HG03558 (cell line): ENCODE measurements around the gene PCNX2.

ENCODE experiments used
- ATAC-seq: cut with Tn5 transposase; IDR thresholded peaks from one replicate; pipeline ENCODE4 v1.9.1; 2021; ENCODE audit warnings: moderate number of reproducible peaks; ENCODE audit not compliant: unreplicated experiment; ENCODE audit errors: extremely low read depth

The PCNX2 gene

DNA sequence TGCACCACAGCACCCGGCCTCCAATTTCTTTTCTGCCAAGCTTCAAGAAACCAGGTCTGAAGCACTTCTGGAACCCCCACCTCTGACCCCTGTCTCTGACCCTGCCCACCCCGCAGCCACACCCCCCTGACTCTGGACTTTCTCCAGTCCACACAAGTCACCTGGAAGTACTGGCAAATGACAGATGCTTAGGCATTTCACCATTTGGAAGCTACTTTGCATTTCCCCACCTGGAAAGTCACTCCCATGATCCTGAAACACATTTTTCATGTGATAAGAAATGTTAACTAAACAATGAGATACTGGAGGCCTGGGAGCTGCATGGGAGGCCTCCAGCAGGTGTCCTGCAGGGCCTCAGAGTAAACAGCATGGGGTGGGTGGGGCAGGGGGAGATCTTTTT lies 299.4 kb downstream of the PCNX2 start:
- no peak for ATAC-seq

DNA sequence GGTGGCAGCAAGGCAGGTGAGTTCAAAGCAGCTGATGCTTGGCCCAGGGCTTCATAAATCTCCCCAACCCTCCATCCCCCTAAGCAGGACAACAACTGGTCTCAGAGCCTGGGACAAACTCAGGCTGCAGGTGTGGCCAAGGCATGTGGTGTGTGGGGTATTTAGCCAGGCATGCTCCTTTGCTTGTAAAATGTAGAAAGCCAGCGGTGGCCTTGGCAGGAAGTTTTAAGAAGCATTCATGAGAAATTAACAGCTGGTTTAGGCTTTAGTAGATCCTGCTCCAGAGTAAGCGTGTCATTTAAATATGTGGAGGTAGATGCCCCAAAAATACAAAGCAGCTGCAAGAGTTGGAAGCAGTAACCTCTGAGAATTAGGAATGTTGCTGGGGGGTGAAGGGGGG lies 300.3 kb downstream of the PCNX2 start:
- no peak for ATAC-seq

DNA sequence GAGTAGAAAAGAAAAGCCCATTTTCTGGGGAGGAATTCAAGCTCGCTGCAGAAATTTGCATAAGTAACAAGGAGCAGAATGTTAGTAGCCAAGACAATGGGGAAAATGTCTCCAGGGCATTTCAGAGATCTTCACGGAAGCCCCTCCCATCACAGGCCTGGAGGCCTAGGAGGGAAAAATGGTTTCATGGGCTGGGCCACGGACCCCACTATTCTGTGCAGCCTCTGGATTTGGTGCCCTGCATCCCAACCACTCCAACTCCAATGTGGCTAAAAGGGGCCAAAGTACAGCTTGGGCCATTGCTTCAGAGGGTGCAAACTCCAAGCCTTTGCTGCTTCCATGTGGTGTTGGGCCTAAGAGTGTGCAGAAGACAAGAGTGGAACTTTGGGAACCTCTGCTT lies 302.0 kb downstream of the PCNX2 start:
- no peak for ATAC-seq

DNA sequence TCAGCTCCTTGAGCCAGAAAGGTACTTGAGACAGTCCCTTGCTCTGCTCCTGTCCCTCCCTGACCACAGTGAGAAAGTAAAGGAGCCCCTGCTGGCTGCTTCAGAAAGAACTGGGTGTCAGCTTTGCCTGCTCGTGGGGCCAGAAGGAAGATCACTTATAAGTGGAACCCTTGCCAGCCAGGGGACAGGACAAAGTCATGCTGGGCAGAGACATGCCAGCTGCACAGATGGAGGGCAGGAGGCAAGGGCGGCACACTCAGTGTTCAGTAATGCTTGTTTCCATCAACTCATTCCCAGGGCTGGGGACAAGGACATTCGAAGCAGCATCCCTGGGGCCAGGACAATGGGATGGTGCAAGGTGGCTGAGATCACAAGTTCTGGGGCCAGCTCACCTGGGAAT lies 303.3 kb downstream of the PCNX2 start:
- ATAC-seq, result no peak

DNA sequence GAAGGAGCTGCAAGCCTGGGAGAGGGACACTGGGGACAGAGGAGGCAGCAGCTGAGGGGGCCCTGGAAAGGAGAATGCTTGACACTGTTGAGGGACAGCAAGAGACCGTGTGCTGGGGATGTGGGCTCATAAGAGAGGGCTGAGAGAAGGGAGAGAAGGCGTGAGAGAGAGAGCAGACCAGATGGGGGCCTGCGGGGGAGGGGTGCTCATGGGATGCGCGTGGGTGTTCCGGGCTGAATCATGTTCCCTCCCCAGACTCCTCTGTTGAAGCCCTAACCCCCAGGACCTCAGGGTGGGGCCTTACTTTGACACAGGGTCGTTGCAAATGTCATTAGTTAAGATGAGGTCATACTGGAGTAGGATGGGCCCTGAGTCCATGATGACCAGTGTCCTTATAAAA lies 304.3 kb downstream of the PCNX2 start:
- no peak for ATAC-seq

DNA sequence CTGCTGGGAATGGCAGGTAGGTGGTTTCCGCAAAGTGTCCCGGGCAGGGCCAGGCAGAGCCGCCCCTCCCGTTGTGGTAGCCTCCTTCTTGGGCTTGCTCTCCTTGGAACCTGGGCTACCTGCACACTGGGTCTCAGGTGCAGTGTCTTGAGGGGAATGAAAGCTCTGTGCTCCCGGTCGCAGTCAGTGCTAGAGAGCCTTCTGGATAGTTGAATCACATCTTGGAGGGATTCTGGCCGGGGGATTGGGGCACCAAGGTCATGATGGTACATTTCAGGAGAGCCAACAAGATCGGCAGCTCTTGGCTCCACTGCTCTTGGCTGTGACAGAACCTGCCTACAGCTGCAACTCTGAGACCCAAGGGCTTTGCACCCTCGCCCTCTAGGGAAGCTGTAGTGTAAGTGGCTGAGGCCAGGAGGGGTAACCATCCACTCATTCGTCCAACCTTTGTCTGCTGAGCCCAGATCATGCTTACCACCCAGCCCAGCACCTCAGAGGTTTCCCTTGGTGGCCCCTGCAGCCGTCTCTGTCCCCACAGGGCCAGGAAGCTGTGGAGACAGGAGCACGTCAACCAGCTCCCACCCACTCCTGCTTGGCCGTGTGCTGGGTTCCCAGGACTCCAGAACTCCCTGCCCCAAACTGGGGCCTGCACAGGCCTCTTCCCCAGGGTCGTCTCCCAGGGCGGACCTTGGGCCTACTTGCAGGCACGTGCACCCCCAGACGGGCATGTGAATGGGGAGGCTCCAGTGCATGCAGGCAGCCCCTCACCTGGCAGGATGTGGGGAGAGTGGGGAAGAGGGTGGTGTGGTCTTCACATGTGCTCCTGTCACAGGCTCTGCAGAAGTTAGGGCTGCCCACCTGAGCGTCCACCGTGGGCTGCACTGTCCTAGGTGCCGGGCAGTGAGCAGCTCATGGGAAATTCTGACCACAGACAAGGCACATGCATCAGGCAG lies 305.1 kb downstream of the PCNX2 start:
- ATAC-seq, result no peak

DNA sequence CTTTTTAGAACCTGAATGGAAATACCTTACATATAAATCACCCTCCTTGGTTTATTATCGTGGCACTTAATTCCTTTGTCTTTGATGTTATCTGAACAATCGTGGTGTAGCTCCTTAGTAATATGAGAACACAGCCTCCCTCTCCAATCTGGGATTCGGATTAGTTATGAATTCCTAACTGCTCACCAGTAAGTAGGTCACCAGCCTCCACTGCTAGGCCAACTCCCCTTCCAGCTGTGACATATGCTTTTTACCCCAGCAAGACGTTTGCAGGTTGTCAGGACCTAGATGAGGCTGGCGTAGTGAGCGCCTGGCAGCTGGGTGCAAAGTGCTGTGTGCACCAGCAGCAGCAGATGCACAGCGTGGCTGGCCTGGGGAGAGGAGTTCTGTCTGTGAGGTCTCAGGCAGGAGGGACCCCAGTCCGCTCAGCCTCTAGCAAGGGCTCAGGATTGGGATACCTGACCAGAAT lies 306.9 kb downstream of the PCNX2 start:
- no peak for ATAC-seq

DNA sequence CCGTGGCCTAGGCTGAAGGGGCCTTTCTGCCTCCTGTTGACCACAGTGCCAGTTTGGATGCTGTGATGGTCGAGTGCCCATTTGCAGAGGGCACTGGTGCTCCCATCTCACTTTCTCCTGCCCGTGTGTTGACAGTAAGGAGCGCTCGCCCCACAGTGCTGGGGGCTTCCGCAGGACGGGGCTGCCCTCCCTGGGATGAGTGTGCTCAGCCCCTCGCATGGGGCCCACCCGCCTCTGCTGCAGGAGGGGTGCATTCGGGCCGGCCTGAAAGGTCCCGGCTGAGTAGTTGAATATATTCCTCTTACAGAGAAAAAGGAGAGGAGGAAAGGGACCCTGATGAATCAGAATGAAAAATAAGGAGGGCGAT lies 307.8 kb downstream of the PCNX2 start:
- no peak for ATAC-seq

DNA sequence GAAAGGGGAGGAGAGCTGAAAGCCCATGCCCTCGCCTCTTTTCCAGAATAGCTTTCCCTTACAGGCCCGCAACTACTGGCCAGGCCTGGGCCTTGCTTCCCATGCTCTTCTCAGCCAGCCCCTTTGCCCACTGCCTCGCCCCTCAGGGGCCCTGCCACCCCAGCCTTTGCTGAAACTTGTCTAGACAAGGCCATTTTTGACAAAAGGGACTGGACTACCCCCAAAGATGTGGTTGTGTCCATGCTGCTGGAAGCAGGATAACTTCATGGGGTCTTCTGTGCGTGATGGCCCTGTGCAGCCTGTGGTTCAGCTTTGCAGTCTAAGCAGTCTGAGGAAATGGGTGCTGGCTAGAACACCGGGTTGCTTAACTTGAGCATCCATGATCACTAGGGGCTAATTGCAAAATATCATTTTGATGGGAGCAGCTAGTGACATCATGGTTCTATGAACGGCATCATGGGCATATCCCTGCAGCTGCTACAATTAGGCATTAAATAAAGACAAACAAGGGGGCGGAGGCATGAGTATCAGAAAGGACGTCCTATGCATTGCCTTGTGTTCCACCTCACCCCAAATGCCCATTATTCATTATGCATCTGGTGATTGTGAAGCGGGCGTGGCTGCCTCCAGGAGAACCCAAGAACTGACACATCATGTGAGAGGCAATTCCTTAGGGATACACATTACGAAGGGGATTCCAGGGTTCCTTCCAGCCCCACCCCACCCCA lies 308.3 kb downstream of the PCNX2 start:
- no peak for ATAC-seq

DNA sequence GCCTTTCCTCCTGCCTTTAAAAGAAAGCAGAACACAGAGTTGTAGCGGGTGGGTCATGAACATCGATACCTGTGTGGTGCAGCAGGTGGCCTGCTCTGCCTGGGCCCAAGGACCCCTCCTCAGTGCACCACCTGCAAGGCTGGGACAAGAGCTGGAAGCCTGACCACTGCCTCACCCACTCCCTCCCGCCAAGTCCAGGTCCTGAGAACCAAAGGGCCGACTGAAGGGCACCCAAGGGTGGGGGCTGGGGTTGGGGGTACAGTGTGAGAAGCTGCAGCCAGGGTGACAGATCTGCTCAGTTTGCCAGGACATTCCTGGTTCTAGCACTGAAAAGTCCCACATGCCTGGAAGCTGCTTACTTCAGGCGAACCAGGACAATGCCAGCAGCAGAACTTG lies 309.0 kb downstream of the PCNX2 start:
- ATAC-seq, result no peak

DNA sequence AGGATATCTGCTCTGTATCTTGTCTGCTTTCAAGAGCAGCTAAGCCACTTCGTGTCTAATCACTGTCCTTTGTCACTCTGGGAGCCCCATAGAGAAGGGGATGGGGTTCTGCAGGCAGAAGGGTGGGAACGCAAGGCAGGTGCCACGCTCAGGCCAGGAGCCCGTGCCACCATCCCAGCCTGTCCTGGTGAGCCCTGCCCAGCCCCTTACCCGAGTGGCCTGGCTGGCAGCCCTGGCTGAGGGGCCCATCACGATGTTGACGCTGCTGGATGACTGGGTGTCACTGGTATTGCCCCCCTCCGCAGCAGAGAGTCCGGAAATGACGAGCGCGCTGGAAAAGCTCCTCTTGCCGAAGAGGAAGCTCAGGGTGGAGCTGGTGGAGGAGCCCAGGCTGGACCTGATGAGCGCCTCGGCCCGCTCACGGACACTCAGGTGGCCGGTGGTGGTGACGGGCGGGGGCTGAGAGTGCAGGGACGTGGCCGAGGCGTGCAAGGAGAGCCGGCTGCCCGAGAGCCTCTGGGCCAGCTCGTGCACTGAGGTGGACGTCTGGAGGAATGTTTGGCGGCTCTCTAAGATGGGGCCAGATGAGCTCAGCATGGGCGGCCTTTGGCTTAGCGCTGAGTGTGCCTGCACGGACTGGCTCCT lies 309.5 kb downstream of the PCNX2 start:
- no peak for ATAC-seq

DNA sequence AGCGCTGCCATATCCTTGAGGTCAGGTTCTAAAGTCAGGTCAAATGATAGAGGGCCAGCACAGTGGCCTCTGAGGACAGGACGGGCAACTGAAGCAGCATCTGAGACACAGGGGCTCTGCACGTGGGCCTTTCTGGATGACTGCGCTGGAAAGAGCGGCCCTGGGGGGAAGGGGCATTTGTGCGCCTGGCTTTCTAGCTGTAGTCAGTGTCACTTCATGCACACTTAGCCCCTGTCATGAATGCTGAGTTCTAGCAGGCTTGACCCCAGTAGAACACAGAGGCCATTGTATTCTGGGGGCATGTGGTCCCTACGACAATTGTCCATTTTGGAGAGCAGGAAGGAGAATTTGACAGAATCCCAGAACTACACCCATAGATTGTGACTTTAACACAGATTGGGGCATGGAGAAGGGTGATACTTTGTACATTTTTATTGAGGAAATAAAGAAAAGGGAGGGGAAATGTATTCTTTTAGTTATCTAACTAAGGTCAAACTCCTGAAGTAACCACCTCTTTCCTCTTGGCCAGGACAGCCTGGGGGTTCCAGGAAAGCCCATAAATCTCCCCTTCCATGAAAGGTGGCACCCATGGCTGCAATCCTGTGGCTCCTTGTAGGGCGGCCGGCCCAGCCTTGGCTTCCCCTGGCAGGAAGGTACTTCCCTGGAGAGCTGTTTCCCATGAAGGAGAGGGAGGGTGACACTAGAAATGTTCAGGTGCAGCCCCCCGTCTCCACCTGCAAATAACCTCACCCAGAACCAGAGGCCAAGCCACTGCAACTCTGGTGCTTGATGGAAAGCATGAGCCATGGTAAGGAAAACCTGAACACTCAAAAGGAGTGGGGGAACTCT lies 310.7 kb downstream of the PCNX2 start:
- ATAC-seq, result no peak

DNA sequence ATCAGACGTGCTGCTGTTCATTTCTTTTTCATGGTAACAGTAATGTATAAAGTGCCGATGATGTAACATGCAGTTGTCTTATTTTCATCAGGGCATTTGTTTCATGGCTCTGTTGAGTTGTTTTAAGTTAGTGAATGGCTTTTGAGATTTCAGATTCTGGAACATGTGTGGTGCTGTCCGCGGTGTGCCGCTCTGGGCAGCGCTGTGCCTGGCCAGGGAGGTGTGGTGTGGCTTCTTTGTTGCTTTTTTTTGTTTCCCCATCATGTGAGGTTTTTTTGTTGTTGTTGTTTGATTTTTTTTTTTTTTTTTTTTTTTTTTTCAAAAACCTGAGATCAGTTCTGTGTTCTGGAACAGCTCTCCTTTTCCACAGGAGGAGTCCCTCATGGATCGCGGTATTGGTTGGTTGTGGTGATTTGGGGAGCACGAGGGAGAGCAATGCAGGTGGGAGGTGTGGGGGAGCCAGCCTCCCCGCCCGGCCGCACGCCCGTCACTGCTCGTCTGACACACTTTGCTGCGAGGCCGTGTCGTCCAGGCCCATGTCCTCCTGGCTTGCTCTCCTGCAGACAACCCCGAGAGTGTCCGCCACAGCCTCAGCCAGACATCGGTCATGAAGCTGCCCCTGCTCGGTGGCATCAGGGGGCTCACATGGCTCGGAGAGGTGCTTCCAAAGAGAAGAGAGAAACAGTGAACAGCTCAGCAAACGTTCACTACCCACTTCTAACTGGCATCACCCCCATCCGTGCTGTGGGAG lies 311.5 kb downstream of the PCNX2 start:
- ATAC-seq, result no peak

DNA sequence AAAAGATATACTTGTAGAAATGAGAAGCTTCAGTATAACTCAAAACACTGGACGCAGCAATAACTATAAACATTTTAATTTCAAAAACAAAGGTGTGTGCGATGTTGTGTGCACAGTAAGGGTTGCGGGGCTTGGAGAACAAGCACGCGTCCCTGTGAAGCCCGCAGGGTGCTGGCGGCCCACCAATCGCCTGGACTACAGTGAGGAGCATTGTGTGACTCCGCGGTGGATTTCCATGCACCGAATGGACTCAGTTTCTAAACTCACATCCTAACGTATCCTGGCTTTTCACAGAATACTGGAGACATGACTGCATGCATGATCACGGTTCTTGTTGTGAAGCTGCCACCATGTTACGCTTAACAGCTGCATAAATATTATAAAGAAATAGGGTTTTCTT lies 312.1 kb downstream of the PCNX2 start:
- ATAC-seq, result no peak

DNA sequence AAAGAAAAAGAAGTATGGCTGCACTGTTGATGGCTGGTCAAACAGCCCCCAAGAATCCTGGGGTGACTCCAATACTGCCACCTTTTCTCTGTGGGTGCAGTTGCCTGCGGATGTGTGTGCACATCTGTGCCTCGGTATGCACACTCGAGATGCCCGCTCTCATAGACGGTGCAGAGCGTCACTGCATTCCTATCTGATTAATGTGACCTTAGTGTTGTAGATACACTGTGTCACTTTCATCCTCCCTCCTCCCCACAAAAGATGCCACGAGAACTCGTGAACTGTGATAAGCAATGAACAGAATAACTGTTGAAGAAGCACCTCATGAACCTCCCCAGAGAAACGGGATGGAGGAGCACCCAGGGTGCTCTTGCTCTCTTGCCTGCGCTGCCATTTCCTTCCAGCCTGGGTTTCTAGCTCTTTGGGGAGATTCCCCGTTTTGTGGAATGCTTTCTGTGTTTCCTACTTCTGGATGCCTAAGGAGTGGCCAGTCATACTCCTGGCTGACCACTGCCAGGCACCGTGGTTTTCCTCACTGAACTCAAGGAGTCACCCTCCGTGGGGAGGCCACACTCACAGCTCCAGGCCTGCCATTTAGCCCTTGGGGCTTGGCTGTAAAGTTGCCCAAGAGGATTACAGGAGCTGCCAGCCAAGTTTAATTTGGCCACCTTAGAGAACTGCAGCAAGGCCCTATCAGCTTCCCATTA lies 313.1 kb downstream of the PCNX2 start:
- no peak for ATAC-seq

DNA sequence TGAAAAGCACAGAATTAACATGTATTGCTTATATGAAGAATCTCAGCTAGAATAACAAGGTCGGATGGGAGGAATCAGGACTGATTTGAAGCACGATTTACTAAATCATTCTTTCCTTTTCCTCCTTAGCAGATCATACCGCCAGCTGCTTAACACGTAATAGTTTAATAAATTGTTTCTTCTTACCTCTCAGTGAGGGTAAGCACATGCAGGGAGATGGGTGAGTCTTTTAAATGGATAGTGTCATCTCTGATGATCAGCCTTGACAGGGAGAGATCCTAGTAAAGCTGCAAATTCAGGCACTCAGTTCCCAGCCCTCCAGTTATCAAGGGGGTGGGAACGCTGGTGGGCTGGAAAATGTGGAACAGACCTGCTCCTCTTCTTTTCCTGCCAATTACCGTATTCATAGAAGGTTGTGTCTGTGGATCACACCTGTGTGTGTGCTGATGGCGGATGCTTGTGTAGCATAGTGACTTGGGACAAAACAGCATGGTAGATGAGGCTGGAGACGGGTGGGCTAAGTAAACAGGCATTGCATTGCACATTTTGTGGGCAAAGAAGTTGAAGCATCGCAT lies 314.5 kb downstream of the PCNX2 start:
- no peak for ATAC-seq

DNA sequence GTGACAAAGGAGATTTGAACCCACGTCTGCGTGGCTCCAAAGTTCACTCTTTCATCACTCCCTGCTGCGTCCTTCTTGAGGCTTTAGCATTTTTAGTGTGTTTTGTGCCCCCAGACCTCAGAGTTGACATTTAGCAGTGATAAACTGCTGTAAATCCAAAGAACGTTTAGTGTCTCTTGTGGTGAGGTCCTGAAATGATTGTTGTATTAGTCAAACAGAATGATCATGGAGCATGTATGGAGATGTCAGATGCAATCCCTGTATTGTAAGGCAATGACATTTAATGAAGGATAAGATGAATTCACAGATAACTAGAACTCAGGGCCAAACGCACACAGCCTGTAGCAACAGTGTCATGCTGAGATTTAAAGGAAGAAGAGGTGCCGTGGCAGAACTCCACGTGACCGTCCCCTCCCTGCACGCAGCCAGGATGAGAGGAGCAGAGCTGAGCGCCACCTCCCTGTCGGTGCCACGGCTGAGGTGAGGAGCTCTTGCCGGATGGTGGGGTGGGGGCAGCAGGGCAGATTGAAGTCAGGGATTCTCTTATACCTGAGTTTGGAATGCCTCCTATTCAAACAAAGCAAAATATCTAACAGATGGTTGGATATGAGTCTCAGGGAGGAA lies 315.1 kb downstream of the PCNX2 start:
- ATAC-seq, result no peak

DNA sequence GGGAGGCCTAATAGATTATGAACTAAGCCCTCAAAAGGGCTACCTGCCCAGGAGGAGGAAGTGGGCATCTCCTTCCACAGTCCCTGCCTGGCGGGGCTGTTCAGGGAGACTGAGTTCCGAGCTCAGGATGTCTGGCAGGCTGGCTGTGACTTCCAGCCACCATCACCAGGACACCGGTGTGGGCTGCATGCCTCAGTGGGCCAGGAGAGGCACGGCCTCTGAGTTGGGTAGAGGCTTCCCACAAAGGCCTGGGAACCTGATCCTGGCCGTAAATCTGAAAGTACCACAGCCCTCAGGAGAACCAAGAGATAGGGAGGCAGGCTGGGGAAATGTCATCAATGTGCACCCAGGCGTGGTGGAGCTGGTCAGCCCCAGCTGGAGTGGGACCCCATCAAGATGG lies 316.0 kb downstream of the PCNX2 start:
- no peak for ATAC-seq
